H9 (cell line): ENCODE measurements around the gene MICAL3. TPM values are rescaled to one million over a fixed set of nuclear protein-coding genes. Genes with fewer than 3 reads are reported as not detected.
A peak's percentile ranks its signal among the peaks of the same experiment; 100 is the strongest.

Source experiments
- DNase-seq: peaks from one replicate; pipeline ENCODE4 v3.0.0-alpha.2; 2017
- H2AFZ ChIP-seq: one replicate; pipeline ENCODE4 v1.6.1; 2013; ENCODE audit warnings: mild to moderate bottlenecking, low read length, control low read depth, moderate library complexity
- H2AK5ac ChIP-seq: 2 replicates; pipeline ENCODE4 v1.6.1; 2013; ENCODE audit warnings: low read length, control low read depth, mixed read lengths; ENCODE audit not compliant: insufficient read length
- H2BK120ac ChIP-seq: one replicate; pipeline ENCODE4 v1.6.1; 2013; ENCODE audit warnings: low read depth, mild to moderate bottlenecking, low read length, control low read depth, inconsistent platforms; ENCODE audit not compliant: poor library complexity, severe bottlenecking
- H2BK12ac ChIP-seq: 2 replicates; pipeline ENCODE4 v1.6.1; 2013; ENCODE audit warnings: low read length, control low read depth, mixed read lengths, low read depth; ENCODE audit not compliant: insufficient read length
- H2BK15ac ChIP-seq: 2 replicates; pipeline ENCODE4 v1.6.1; 2013; ENCODE audit warnings: low read depth, low read length, control low read depth
- H2BK20ac ChIP-seq: one replicate; pipeline ENCODE4 v1.6.1; 2013; ENCODE audit warnings: low read depth, mild to moderate bottlenecking, low read length, control low read depth, inconsistent platforms; ENCODE audit not compliant: poor library complexity, severe bottlenecking
- H2BK5ac ChIP-seq: 2 replicates; pipeline ENCODE4 v1.6.1; 2013; ENCODE audit warnings: low read length, control low read depth, mixed read lengths; ENCODE audit not compliant: insufficient read length
- H3K14ac ChIP-seq: 2 replicates; pipeline ENCODE4 v1.6.1; 2013; ENCODE audit warnings: low read length, control low read depth; ENCODE audit not compliant: insufficient read depth
- H3K18ac ChIP-seq: 2 replicates; pipeline ENCODE4 v1.6.1; 2013; ENCODE audit warnings: low read depth, mild to moderate bottlenecking, mixed read lengths, low read length, control low read depth; ENCODE audit not compliant: insufficient read length
- H3K23ac ChIP-seq: 2 replicates; pipeline ENCODE4 v1.6.1; 2013; ENCODE audit warnings: low read length, control low read depth, mixed read lengths, low read depth; ENCODE audit not compliant: insufficient read length
- H3K23me2 ChIP-seq: 2 replicates; pipeline ENCODE4 v1.6.1; 2013; ENCODE audit warnings: low read depth, mild to moderate bottlenecking, mixed read lengths, low read length, control low read depth; ENCODE audit not compliant: insufficient read length, poor library complexity, severe bottlenecking
- H3K27ac ChIP-seq: 2 replicates; pipeline ENCODE4 v1.5.1; 2013; ENCODE audit warnings: low read length, control low read depth, mixed read lengths, low read depth; ENCODE audit not compliant: insufficient read length
- H3K27me3 ChIP-seq: 2 replicates; pipeline ENCODE4 v1.6.1; 2013; ENCODE audit warnings: low read length, control low read depth, inconsistent platforms; ENCODE audit not compliant: insufficient read depth
- H3K4ac ChIP-seq: 2 replicates; pipeline ENCODE4 v1.6.1; 2013; ENCODE audit warnings: low read depth, mild to moderate bottlenecking, control low read depth, inconsistent platforms, low read length, moderate library complexity
- H3K4me1 ChIP-seq: 2 replicates; pipeline ENCODE4 v1.6.1; 2013; ENCODE audit warnings: low read length, control low read depth, inconsistent platforms; ENCODE audit not compliant: insufficient read depth
- H3K4me2 ChIP-seq: 2 replicates; pipeline ENCODE4 v1.6.1; 2013; ENCODE audit warnings: low read length, control low read depth, mixed read lengths; ENCODE audit not compliant: insufficient read length, insufficient read depth
- H3K56ac ChIP-seq: 2 replicates; pipeline ENCODE4 v1.6.1; 2013; ENCODE audit warnings: low read depth, mild to moderate bottlenecking, mixed read lengths, low read length, control low read depth; ENCODE audit not compliant: insufficient read length
- H3K79me1 ChIP-seq: 2 replicates; pipeline ENCODE4 v1.6.1; 2013; ENCODE audit warnings: low read depth, mild to moderate bottlenecking, moderate library complexity, low read length, control low read depth, inconsistent platforms; ENCODE audit not compliant: insufficient read depth, poor library complexity, severe bottlenecking
- H3K79me2 ChIP-seq: 2 replicates; pipeline ENCODE4 v1.6.1; 2013; ENCODE audit warnings: low read length, control low read depth, inconsistent platforms; ENCODE audit not compliant: insufficient read depth
- H3K9ac ChIP-seq: 2 replicates; pipeline ENCODE4 v1.6.1; 2013; ENCODE audit warnings: low read length, control low read depth, mixed read lengths; ENCODE audit not compliant: insufficient read length; ENCODE audit errors: extremely low read depth
- H3K9me3 ChIP-seq: one replicate; pipeline ENCODE4 v1.6.1; 2013; ENCODE audit warnings: low read depth, low read length, inconsistent platforms; ENCODE audit not compliant: control insufficient read depth
- H3T11ph ChIP-seq: one replicate; pipeline ENCODE4 v1.6.1; 2013; ENCODE audit warnings: mild to moderate bottlenecking, low read length, control low read depth, inconsistent platforms
- H4K20me1 ChIP-seq: one replicate; pipeline ENCODE4 v1.6.1; 2013; ENCODE audit not compliant: control insufficient read depth, insufficient read length, insufficient read depth
- H4K5ac ChIP-seq: 2 replicates; pipeline ENCODE4 v1.6.1; 2013; ENCODE audit warnings: low read depth, mild to moderate bottlenecking, mixed read lengths, low read length, control low read depth; ENCODE audit not compliant: insufficient read length
- H4K8ac ChIP-seq: replicated peaks from 2 replicates; pipeline ENCODE4 v1.6.1; 2013; ENCODE audit warnings: low read length, control low read depth, mixed read lengths, low read depth; ENCODE audit not compliant: insufficient read length
- H4K91ac ChIP-seq: 2 replicates; pipeline ENCODE4 v1.6.1; 2013; ENCODE audit warnings: low read depth, mild to moderate bottlenecking, moderate library complexity, mixed read lengths, low read length, control low read depth; ENCODE audit not compliant: insufficient read length
- H3K27ac Mint-ChIP-seq, 3 experiments: 2 replicates in 2 of 3; 3 replicates in 1 of 3; pipeline ENCODE4 v1.8.0; 2020 to 2021; ENCODE audit warnings: mixed read lengths in 3 of 3, mild to moderate bottlenecking in 1 of 3, moderate library complexity in 1 of 3
- H3K27me3 Mint-ChIP-seq: 2 replicates; pipeline ENCODE4 v1.8.0; 2021; ENCODE audit warnings: low read depth, mild to moderate bottlenecking, moderate library complexity, mixed read lengths
- H3K36me3 Mint-ChIP-seq, 3 experiments: 2 replicates in 2 of 3; 3 replicates in 1 of 3; pipeline ENCODE4 v1.8.0; 2020 to 2021; ENCODE audit warnings: low read depth in 3 of 3, mixed read lengths in 3 of 3; ENCODE audit not compliant: insufficient read depth in 1 of 3
- H3K4me1 Mint-ChIP-seq, 2 experiments: 2 replicates each; pipeline ENCODE4 v1.8.0; 2020; ENCODE audit warnings: mixed read lengths in 2 of 2
- H3K4me3 Mint-ChIP-seq, 2 experiments: 2 replicates in 1 of 2; 3 replicates in 1 of 2; pipeline ENCODE4 v1.8.0; 2020 to 2021; ENCODE audit warnings: mild to moderate bottlenecking in 2 of 2, mixed read lengths in 2 of 2, moderate library complexity in 1 of 2
- H3K9me3 Mint-ChIP-seq, 2 experiments: 2 replicates in 1 of 2; 3 replicates in 1 of 2; pipeline ENCODE4 v1.8.0; 2020; ENCODE audit warnings: mild to moderate bottlenecking in 2 of 2, mixed read lengths in 2 of 2, moderate library complexity in 1 of 2
- CTCF ChIP-seq: fragments of 200-600 bp; sonication (generic); conservative IDR thresholded peaks from 3 replicates; pipeline ENCODE4 v1.8.0; 2021; ENCODE audit warnings: antibody characterized with exemption, mild to moderate bottlenecking
- WGBS: extraction: QIAGEN DNeasy Blood & Tissue Kit; methylation state at CpG from one replicate; pipeline ENCODE4 v1.1.7; 2013; ENCODE audit warnings: missing lambda C conversion rate, low lambda C conversion rate, mixed read lengths; ENCODE audit not compliant: insufficient read length; ENCODE audit errors: extremely low coverage; 5-methylcytosine and 5-hydroxymethylcytosine counted together
- total RNA-seq: library from RNA; stranded (reverse); gene quantifications from 2 replicates; pipeline ENCODE4 v1.2.1, GENCODE V29; 2021

Gene MICAL3
- total RNA-seq, 1 experiment from 2014 or later, result 50.2 TPM

- Histone ChIP-seq H2BK20ac (no peak overlapping the region), H3K23ac (no peak overlapping the region), H3K18ac (no peak overlapping the region), H2AFZ (no peak overlapping the region), H4K20me1 (no peaks in the 10 kb centered on the region), H2BK120ac (no peak overlapping the region), H3K27ac (no peak overlapping the region), H3K9ac (no peak overlapping the region), H4K8ac (no peak overlapping the region), H3K14ac (peak overlapping the region; percentile 49; the same call in 1 of the 2 replicates), H2AK5ac (no peak overlapping the region), H3K4me2 (no peak overlapping the region), H3T11ph (no peak overlapping the region), H3K79me2 (peaks cover 5% of the 10 kb centered on the region; the same call in 1 of the 2 replicates), H4K5ac (no peak overlapping the region), H2BK12ac (no peak overlapping the region), H4K91ac (no peak overlapping the region), H3K23me2 (no peaks in the 10 kb centered on the region), H3K56ac (no peak overlapping the region), H2BK15ac (no peak overlapping the region), H3K4me1 (no peaks in the 10 kb centered on the region; the same call in 1 of the 2 replicates), H3K9me3 (no peaks in the 10 kb centered on the region), H3K4ac (no peak overlapping the region), H3K27me3 (no peaks in the 10 kb centered on the region), H3K79me1 (peaks cover 6% of the 10 kb centered on the region), H2BK5ac (no peak overlapping the region)
- no peak for DNase-seq
- H3K4me3 Mint-ChIP-seq, result peak overlapping the region in 1 of 2 experiments; percentile 8; a peak in 3 of 5 replicates
- no peaks in the 10 kb centered on the region for H3K27me3 Mint-ChIP-seq
- H3K27ac Mint-ChIP-seq, result peak overlapping the region; percentile 75 to 94 (median 80); a peak in 3 of 7 replicates
- peaks cover 0 to 2% (median 0%) of the 10 kb centered on the region in 3 experiments; a peak in 2 of 7 replicates for H3K36me3 Mint-ChIP-seq
- no peak for TF ChIP-seq CTCF
- H3K9me3 Mint-ChIP-seq, result no peaks in the 10 kb centered on the region
- peaks cover 33 to 38% of the 10 kb centered on the region in 2 experiments for H3K4me1 Mint-ChIP-seq
- WGBS, result no CpG with 5 or more reads among the region's 19 CpGs
These were observed 63.5 kb downstream of the MICAL3 start for GRCh38 chr22:17960695-17961445.
